ENCODE measurements around the gene LAMB1.

Gene LAMB1

GRCh38 chr7:108030516-108030915, 27.6 kb upstream of the LAMB1 start:
- CTCF ChIA-PET: interaction anchor here (0.6 kb wide), 1 partner anchor 1401 kb away, joined by 7 read pairs; no protein-coding TSS in a partner anchor
- peaks cover 16% of the 10 kb centered on the region for H3K27me3 Mint-ChIP-seq
- no peaks in the 10 kb centered on the region for H3K4me1 Mint-ChIP-seq
- no peak overlapping the region for H3K4me3 Mint-ChIP-seq
- H3K36me3 Mint-ChIP-seq: no peaks in the 10 kb centered on the region
- DNase-seq: no peak
- no peaks in the 10 kb centered on the region for H3K9me3 Mint-ChIP-seq
- no peak overlapping the region for H3K27ac Mint-ChIP-seq

GRCh38 chr7:108029034-108029433, 26.1 kb upstream of the LAMB1 start:
- no peak overlapping the region for H3K4me3 Mint-ChIP-seq
- no peaks in the 10 kb centered on the region for H3K9me3 Mint-ChIP-seq
- H3K4me1 Mint-ChIP-seq: no peaks in the 10 kb centered on the region
- no peaks in the 10 kb centered on the region for H3K36me3 Mint-ChIP-seq
- no peak overlapping the region for H3K27ac Mint-ChIP-seq
- CTCF ChIA-PET: no interaction called here
- peaks cover 24% of the 10 kb centered on the region for H3K27me3 Mint-ChIP-seq
- DNase-seq: no peak

- H3K4me3 Mint-ChIP-seq: no peak overlapping the region
- CTCF ChIA-PET: no interaction called here
Observed at GRCh38 chr7:108028111-108028510, 25.1 kb upstream of the LAMB1 start.

GRCh38 chr7:108027239-108027638, 24.3 kb upstream of the LAMB1 start:
- H3K27me3 Mint-ChIP-seq: peaks cover 24% of the 10 kb centered on the region
- H3K36me3 Mint-ChIP-seq: no peaks in the 10 kb centered on the region
- H3K27ac Mint-ChIP-seq: no peak overlapping the region
- CTCF ChIA-PET: no interaction called here
- H3K4me1 Mint-ChIP-seq: no peaks in the 10 kb centered on the region
- H3K9me3 Mint-ChIP-seq: no peaks in the 10 kb centered on the region
- no peak overlapping the region for H3K4me3 Mint-ChIP-seq
- no peak for DNase-seq

More at GRCh38 chr7:108028111-108028510, 25.1 kb upstream of the LAMB1 start:
- Mint-ChIP-seq H3K9me3 (no peaks in the 10 kb centered on the region), H3K4me1 (no peaks in the 10 kb centered on the region), H3K36me3 (no peaks in the 10 kb centered on the region), H3K27me3 (peaks cover 24% of the 10 kb centered on the region), H3K27ac (no peak overlapping the region)
- DNase-seq: no peak

GRCh38 chr7:108026647-108027046, 23.7 kb upstream of the LAMB1 start:
- H3K9me3 Mint-ChIP-seq: no peaks in the 10 kb centered on the region
- no peaks in the 10 kb centered on the region for H3K36me3 Mint-ChIP-seq
- no peaks in the 10 kb centered on the region for H3K4me1 Mint-ChIP-seq
- CTCF ChIA-PET: no interaction called here
- no peak overlapping the region for H3K27ac Mint-ChIP-seq
- no peak overlapping the region for H3K4me3 Mint-ChIP-seq
- peaks cover 28% of the 10 kb centered on the region for H3K27me3 Mint-ChIP-seq
- DNase-seq: no peak

- Mint-ChIP-seq H3K4me3 (no peak overlapping the region), H3K9me3 (no peaks in the 10 kb centered on the region), H3K4me1 (no peaks in the 10 kb centered on the region), H3K27ac (no peak overlapping the region), H3K27me3 (peaks cover 28% of the 10 kb centered on the region), H3K36me3 (no peaks in the 10 kb centered on the region)
- no peak for DNase-seq
- CTCF ChIA-PET: no interaction called here
Observed at GRCh38 chr7:108026116-108026515, 23.2 kb upstream of the LAMB1 start.

GRCh38 chr7:108024538-108024937, 21.6 kb upstream of the LAMB1 start:
- no peak overlapping the region for H3K27ac Mint-ChIP-seq
- DNase-seq: no peak
- H3K4me3 Mint-ChIP-seq: no peak overlapping the region
- peaks cover 28% of the 10 kb centered on the region for H3K27me3 Mint-ChIP-seq
- H3K4me1 Mint-ChIP-seq: no peaks in the 10 kb centered on the region
- no peaks in the 10 kb centered on the region for H3K9me3 Mint-ChIP-seq
- CTCF ChIA-PET: no interaction called here
- no peaks in the 10 kb centered on the region for H3K36me3 Mint-ChIP-seq

- H3K4me3 Mint-ChIP-seq: no peak overlapping the region
- H3K36me3 Mint-ChIP-seq: no peaks in the 10 kb centered on the region
- H3K9me3 Mint-ChIP-seq: no peaks in the 10 kb centered on the region
- H3K4me1 Mint-ChIP-seq: no peaks in the 10 kb centered on the region
- H3K27me3 Mint-ChIP-seq: peaks cover 17% of the 10 kb centered on the region
- no peak overlapping the region for H3K27ac Mint-ChIP-seq
- CTCF ChIA-PET: interaction anchor here (0.6 kb wide), 1 partner anchor 67 kb away, joined by 3 read pairs; no protein-coding TSS in a partner anchor
- DNase-seq: no peak
Observed at GRCh38 chr7:108020585-108020984, 17.6 kb upstream of the LAMB1 start.

- CTCF ChIA-PET: no interaction called here
Observed at GRCh38 chr7:108018668-108019067, 15.7 kb upstream of the LAMB1 start.

GRCh38 chr7:108017776-108018151, 14.8 kb upstream of the LAMB1 start:
- Mint-ChIP-seq H3K27me3 (peaks cover 4% of the 10 kb centered on the region), H3K4me1 (no peaks in the 10 kb centered on the region), H3K4me3 (no peak overlapping the region), H3K9me3 (no peaks in the 10 kb centered on the region), H3K27ac (no peak overlapping the region), H3K36me3 (no peaks in the 10 kb centered on the region)
- CTCF ChIA-PET: no interaction called here
- DNase-seq: no peak

More at GRCh38 chr7:108018668-108019067, 15.7 kb upstream of the LAMB1 start:
- Mint-ChIP-seq H3K36me3 (no peaks in the 10 kb centered on the region), H3K27me3 (peaks cover 4% of the 10 kb centered on the region), H3K9me3 (no peaks in the 10 kb centered on the region), H3K4me1 (no peaks in the 10 kb centered on the region), H3K4me3 (no peak overlapping the region), H3K27ac (no peak overlapping the region)
- DNase-seq: no peak

- CTCF ChIA-PET: interaction anchor here (1.4 kb wide), 1 partner anchor 12 kb away, joined by 3 read pairs; no protein-coding TSS in a partner anchor
- Mint-ChIP-seq H3K9me3 (no peaks in the 10 kb centered on the region), H3K4me3 (no peak overlapping the region), H3K27ac (no peak overlapping the region), H3K27me3 (peaks cover 4% of the 10 kb centered on the region), H3K4me1 (no peaks in the 10 kb centered on the region), H3K36me3 (no peaks in the 10 kb centered on the region)
- DNase-seq: no peak
Observed at GRCh38 chr7:108016841-108017775, 14.1 kb upstream of the LAMB1 start.

- H3K4me1 Mint-ChIP-seq: no peaks in the 10 kb centered on the region
- H3K4me3 Mint-ChIP-seq: no peak overlapping the region
- no peaks in the 10 kb centered on the region for H3K36me3 Mint-ChIP-seq
- no peak for DNase-seq
- H3K27ac Mint-ChIP-seq: no peak overlapping the region
- no peaks in the 10 kb centered on the region for H3K27me3 Mint-ChIP-seq
- CTCF ChIA-PET: interaction anchor here (1.4 kb wide), 1 partner anchor 10 kb away, joined by 3 read pairs; no protein-coding TSS in a partner anchor
- no peaks in the 10 kb centered on the region for H3K9me3 Mint-ChIP-seq
Observed at GRCh38 chr7:108015740-108016139, 12.8 kb upstream of the LAMB1 start.

- Mint-ChIP-seq H3K4me1 (no peaks in the 10 kb centered on the region), H3K27me3 (no peaks in the 10 kb centered on the region), H3K27ac (no peak overlapping the region), H3K4me3 (no peak overlapping the region), H3K36me3 (no peaks in the 10 kb centered on the region), H3K9me3 (no peaks in the 10 kb centered on the region)
- DNase-seq: no peak
- CTCF ChIA-PET: no interaction called here
Observed at GRCh38 chr7:108014747-108015682, 12.1 kb upstream of the LAMB1 start.

GRCh38 chr7:108014215-108014614, 11.3 kb upstream of the LAMB1 start:
- no peaks in the 10 kb centered on the region for H3K4me1 Mint-ChIP-seq
- no peak overlapping the region for H3K4me3 Mint-ChIP-seq
- CTCF ChIA-PET: no interaction called here
- no peaks in the 10 kb centered on the region for H3K27me3 Mint-ChIP-seq
- H3K9me3 Mint-ChIP-seq: no peaks in the 10 kb centered on the region
- no peak overlapping the region for H3K27ac Mint-ChIP-seq
- H3K36me3 Mint-ChIP-seq: no peaks in the 10 kb centered on the region
- DNase-seq: no peak
